Endothelial cell of umbilical vein (primary cell): ENCODE data around the gene STX12. TPM values are rescaled to one million over a fixed set of nuclear protein-coding genes. Genes with fewer than 3 reads are reported as not detected.

Experiments used
- BruUV-seq: library from RNA; stranded (reverse); fragments of 400-500 nt; replicated peaks from 2 replicates; lab custom pipeline; 2021; lab: Mats Ljungman, UMichigan
- CTCF ChIA-PET: fragments of 300-600, 350-600 bp; sonication (Branson Sonifier 250); formaldehyde crosslinking; loops from one replicate; lab custom pipeline; 2021; ENCODE audit warnings: antibody characterized with exemption, inconsistent platforms; lab: Charles Lee
- POLR2A ChIA-PET: fragments of 300-600, 350-600 bp; sonication (Branson Sonifier 250); formaldehyde crosslinking; loops from one replicate; lab custom pipeline; 2021; ENCODE audit warnings: antibody characterized with exemption, inconsistent platforms; lab: Charles Lee
- DNase-seq: peaks from one replicate; pipeline ENCODE4 v3.0.0-alpha.2; 2011; ENCODE audit warnings: low read depth, low spot score
- FAIRE-seq: peaks from 2 replicates; lab custom pipeline; 2011; peaks lifted over from hg19 to GRCh38; lab: Jason Lieb, UNC
- H2AFZ ChIP-seq: 2 replicates; pipeline ENCODE4 v1.6.0; 2012; ENCODE audit warnings: low read depth, low read length, control low read depth, inconsistent platforms
- H3K27ac ChIP-seq: 2 replicates; pipeline ENCODE4 v1.5.1; 2011; ENCODE audit warnings: low read depth, mild to moderate bottlenecking, control low read depth, low read length, moderate library complexity; ENCODE audit not compliant: insufficient read depth
- H3K27me3 ChIP-seq, 2 experiments: 2 replicates each; pipeline versions ENCODE4 v1.6.0 to v1.6.1; 2011; ENCODE audit warnings: low read length in 2 of 2, mixed read lengths in 1 of 2; ENCODE audit not compliant: control insufficient read depth in 2 of 2, insufficient read depth in 2 of 2
- H3K36me3 ChIP-seq, 2 experiments: 2 replicates in 1 of 2; 3 replicates in 1 of 2; pipeline ENCODE4 v1.5.1; 2011; ENCODE audit warnings: low read length in 2 of 2, mild to moderate bottlenecking in 1 of 2, moderate library complexity in 1 of 2; ENCODE audit not compliant: control insufficient read depth in 2 of 2, insufficient read depth in 2 of 2; ENCODE audit errors: extremely low read depth in 1 of 2
- H3K4me1 ChIP-seq: 3 replicates; pipeline ENCODE4 v1.5.1; 2011; ENCODE audit warnings: mild to moderate bottlenecking, low read length; ENCODE audit not compliant: control insufficient read depth, insufficient read depth; ENCODE audit errors: extremely low read depth
- H3K4me2 ChIP-seq: 2 replicates; pipeline ENCODE4 v1.6.1; 2011; ENCODE audit warnings: low read length, control low read depth, mixed read lengths; ENCODE audit not compliant: insufficient read depth
- H3K4me3 ChIP-seq, 3 experiments: fragments of 200-600 bp in 1 of 3; sonication (generic), shearing (Covaris generic) in 1 of 3; replicated peaks in 1 of 3; 2 replicates each; pipeline ENCODE4 v1.5.1; 2011 to 2016; ENCODE audit warnings: control low read depth in 3 of 3, low read length in 3 of 3, mild to moderate bottlenecking in 2 of 3, inconsistent platforms in 1 of 3, low read depth in 1 of 3, moderate library complexity in 1 of 3; ENCODE audit not compliant: insufficient read depth in 1 of 3
- H3K79me2 ChIP-seq: 2 replicates; pipeline ENCODE4 v1.6.0; 2012; ENCODE audit warnings: low read length, inconsistent platforms; ENCODE audit not compliant: control insufficient read depth, insufficient read depth
- H3K9ac ChIP-seq: replicated peaks from 2 replicates; pipeline ENCODE3; 2011; ENCODE audit warnings: low read length, control low read depth; ENCODE audit not compliant: insufficient read depth; ENCODE audit errors: extremely low read depth
- H3K9me1 ChIP-seq: replicated peaks from 3 replicates; pipeline ENCODE4 v1.6.0; 2011; ENCODE audit warnings: mild to moderate bottlenecking, low read length; ENCODE audit not compliant: control insufficient read depth, insufficient read depth; ENCODE audit errors: extremely low read depth
- H3K9me3 ChIP-seq: replicated peaks from 2 replicates; pipeline ENCODE4 v1.5.1; 2012; ENCODE audit warnings: low read length, inconsistent platforms; ENCODE audit not compliant: control insufficient read depth, insufficient read depth
- H4K20me1 ChIP-seq: replicated peaks from 2 replicates; pipeline ENCODE3; 2011; ENCODE audit warnings: mild to moderate bottlenecking, low read length; ENCODE audit not compliant: control insufficient read depth, insufficient read depth; ENCODE audit errors: extremely low read depth
- CTCF ChIP-seq, 2 donors: IDR thresholded peaks; 1 replicate in 1 of 2; 2 replicates in 1 of 2; pipeline ENCODE4 v1.5.1; 2011; ENCODE audit warnings: low read length in 2 of 2, mild to moderate bottlenecking in 2 of 2, moderate library complexity in 2 of 2, control low read depth in 1 of 2, inconsistent platforms in 1 of 2, low read depth in 1 of 2; ENCODE audit not compliant: insufficient read depth in 1 of 2; ENCODE audit errors: extremely low read depth in 1 of 2
- EZH2 ChIP-seq: IDR thresholded peaks from 2 replicates; pipeline ENCODE4 v1.6.1; 2012; ENCODE audit warnings: borderline replicate concordance, low read depth, mild to moderate bottlenecking, moderate library complexity, low read length, inconsistent platforms; ENCODE audit not compliant: severe bottlenecking
- FOS ChIP-seq: IDR thresholded peaks from 2 replicates; pipeline ENCODE4 v1.6.1; 2011; ENCODE audit warnings: mild to moderate bottlenecking, low read length, moderate library complexity, borderline replicate concordance; ENCODE audit not compliant: insufficient read depth
- GATA2 ChIP-seq: IDR thresholded peaks from 2 replicates; pipeline ENCODE4 v1.7.0; 2011; ENCODE audit warnings: low read depth, mild to moderate bottlenecking, moderate library complexity, mixed read lengths, low read length; ENCODE audit not compliant: insufficient read length, insufficient read depth
- JUN ChIP-seq: IDR thresholded peaks from 2 replicates; pipeline ENCODE4 v1.6.1; 2011; ENCODE audit warnings: borderline replicate concordance, low read depth; ENCODE audit not compliant: insufficient read length, insufficient read depth
- MAX ChIP-seq: IDR thresholded peaks from 2 replicates; pipeline ENCODE4 v1.6.1; 2011; ENCODE audit not compliant: insufficient read depth, insufficient read length
- MYC ChIP-seq: IDR thresholded peaks from one replicate; pipeline ENCODE4 v1.6.1; 2011; ENCODE audit warnings: mild to moderate bottlenecking, low read depth, low read length
- POLR2A ChIP-seq: IDR thresholded peaks from 2 replicates; pipeline ENCODE4 v1.6.1; 2012; ENCODE audit warnings: low read depth, mild to moderate bottlenecking, control low read depth, low read length
- POLR2AphosphoS5 ChIP-seq: IDR thresholded peaks from 2 replicates; pipeline ENCODE4 v1.6.1; 2012; ENCODE audit warnings: low read depth, mild to moderate bottlenecking, control low read depth, low read length, moderate library complexity; ENCODE audit not compliant: insufficient read depth
- dilution Hi-C: fragments of 300-500 bp; cut with MboI; formaldehyde crosslinking; loops from one replicate; pipeline ENCODE4 v1.15.0; 2019; ENCODE audit warnings: low sequenced_read_pairs; ENCODE audit not compliant: extremely low pct_ligation_motif_present
- intact Hi-C: fragments of 100-400 bp; cut with micrococcal nuclease; formaldehyde crosslinking; loops from one replicate; pipeline ENCODE4 v1.10.0; 2022
- polyA plus RNA-seq, 4 experiments: library from polyadenylated mRNA; depleted of rRNA in 3 of 4; stranded (reverse) in 3 of 4; unstranded in 1 of 4; fragments of >200 nt; gene quantifications; 2 replicates each; pipeline versions ENCODE4 v1.2.1 to v1.2.3, GENCODE V29; 2011 to 2012; ENCODE audit warnings: missing spikeins in 1 of 4
- total RNA-seq: library from RNA; stranded (reverse); gene quantifications from 2 replicates; pipeline ENCODE4 v1.2.3, GENCODE V29; 2021

Gene STX12
- total and polyA plus RNA-seq, 2 donors (not counting 3 experiments of a cell fraction or from before 2014, with no cell fraction given) = 28.7 to 90.3 TPM

GRCh38 chr1:27784700-27785099, 11.7 kb downstream of the STX12 start:
- no peak overlapping the region for H3K4me3 ChIP-seq
- peaks cover 80% of the 10 kb centered on the region for H3K79me2 ChIP-seq
- dilution Hi-C loops = no loop called here

More at GRCh38 chr1:27784700-27785099, 11.7 kb downstream of the STX12 start:
- FAIRE-seq (no peak), DNase-seq (no peak)
- no peak overlapping the region for H2AFZ ChIP-seq
- ChIA-PET POLR2A (interaction anchor here (1.9 kb wide), 1 partner anchor 12 kb away, joined by 9 read pairs; the partner anchor contains the start of gene STX12), CTCF (interaction anchor here (0.9 to 2.0 kb wide), 4 partner anchors 9 to 115 kb away, joined by 3 to 9 read pairs (median 6); no protein-coding TSS in a partner anchor)
- H3K36me3 ChIP-seq = peaks cover 0 to 2% of the 10 kb centered on the region in 2 experiments
- peaks cover 29% of the 10 kb centered on the region for H3K4me1 ChIP-seq
- H3K4me2 ChIP-seq = no peak overlapping the region
- no peak overlapping the region for H3K9ac ChIP-seq
- peaks cover 2% of the 10 kb centered on the region for H4K20me1 ChIP-seq
- BruUV-seq = no TSS peak
- H3K27me3 ChIP-seq = no peaks in the 10 kb centered on the region
- intact Hi-C loops = no loop called here
- no peak overlapping the region for H3K27ac ChIP-seq
- TF ChIP-seq FOS (no peak), POLR2A (no peak), JUN (no peak), POLR2AphosphoS5 (no peak), MAX (no peak), EZH2 (no peak), GATA2 (no peak), MYC (no peak), CTCF (IDR thresholded peaks at IDR 0.05; ENCODE audit: extremely low read depth in 1 of 2, insufficient read depth in 1 of 2, low read depth in 1 of 2, low read length in 2 of 2) (no peak)
- H3K9me3 ChIP-seq = no peaks in the 10 kb centered on the region
- H3K9me1 ChIP-seq = no peaks in the 10 kb centered on the region
